ENCODE results near the gene P2RX2.

Gene P2RX2

GRCh38 chr12:132604151-132604618, 14.4 kb upstream of the P2RX2 start:
- no peak for DNase-seq

- DNase-seq: peak; percentile 37
These were observed 13.7 kb upstream of the P2RX2 start for GRCh38 chr12:132604668-132605441.

- no peak for DNase-seq
These were observed 12.7 kb upstream of the P2RX2 start for GRCh38 chr12:132605892-132606291.

GRCh38 chr12:132606466-132606865, 12.1 kb upstream of the P2RX2 start:
- DNase-seq: no peak

- no peak for DNase-seq
These were observed 11.6 kb upstream of the P2RX2 start for GRCh38 chr12:132606927-132607326.

- DNase-seq: no peak
These were observed 10.1 kb upstream of the P2RX2 start for GRCh38 chr12:132608231-132609171.

GRCh38 chr12:132610051-132610759, 8.4 kb upstream of the P2RX2 start, which contains the start of gene LRCOL1:
TSS of gene LRCOL1 (minus strand) at chr12:132610582. CDS start at chr12:132606251, 4,331 bp downstream.
- no peak for DNase-seq

GRCh38 chr12:132610866-132611602, 7.5 kb upstream of the P2RX2 start:
- no peak for DNase-seq

GRCh38 chr12:132611620-132612019, 7.0 kb upstream of the P2RX2 start:
- no peak for DNase-seq

GRCh38 chr12:132614029-132614428, 4.5 kb upstream of the P2RX2 start:
- no peak for DNase-seq

- peak; percentile 78 for DNase-seq
These were observed 3.6 kb upstream of the P2RX2 start for GRCh38 chr12:132614861-132615578.

GRCh38 chr12:132615579-132616038, 3.0 kb upstream of the P2RX2 start:
- DNase-seq: no peak

GRCh38 chr12:132617135-132617701, 1.4 kb upstream of the P2RX2 start:
- no peak for DNase-seq

- no peak for DNase-seq
These were observed 524 bp upstream of the P2RX2 start for GRCh38 chr12:132617822-132618682.

GRCh38 chr12:132619071-132619385, 452 bp downstream of the P2RX2 start:
- no peak for DNase-seq

GRCh38 chr12:132619386-132620112, 973 bp downstream of the P2RX2 start:
- no peak for DNase-seq

GRCh38 chr12:132620113-132620898, 1.7 kb downstream of the P2RX2 start:
- no peak for DNase-seq

GRCh38 chr12:132620899-132621656, 2.5 kb downstream of the P2RX2 start:
- DNase-seq: no peak

Measured in RPMI8226 (cell line).